ENCODE results near the gene BRIP1. TPM values are rescaled to one million over a fixed set of nuclear protein-coding genes. Genes with fewer than 3 reads are reported as not detected.

The BRIP1 gene
- total RNA-seq, 2 experiments from 2014 or later: 12.0 to 12.9 TPM

- CTCF ChIA-PET: interaction anchor here (1.1 kb wide), 1 partner anchor 78 kb away, joined by 3 read pairs; no protein-coding TSS in a partner anchor
- H3K4me3 Mint-ChIP-seq: no peak overlapping the region
- DNase-seq: no peak
- peaks cover 16% of the 10 kb centered on the region for H3K9me3 Mint-ChIP-seq
- H3K4me1 Mint-ChIP-seq (ENCODE audit: low read depth): no peaks in the 10 kb centered on the region
- H3K36me3 Mint-ChIP-seq (ENCODE audit: low read depth): peaks cover 26% of the 10 kb centered on the region
- intact Hi-C loops (cut with micrococcal nuclease): no loop called here
- H3K27me3 Mint-ChIP-seq (ENCODE audit: low read depth): no peaks in the 10 kb centered on the region
- H3K27ac Mint-ChIP-seq: no peak overlapping the region
These were observed 150.3 kb downstream of the BRIP1 start for GRCh38 chr17:61713035-61713434.

- no peaks in the 10 kb centered on the region for H3K4me1 Mint-ChIP-seq (ENCODE audit: low read depth)
- no peaks in the 10 kb centered on the region for H3K27me3 Mint-ChIP-seq (ENCODE audit: low read depth)
- no peak overlapping the region for H3K27ac Mint-ChIP-seq
- H3K36me3 Mint-ChIP-seq (ENCODE audit: low read depth): peaks cover 27% of the 10 kb centered on the region
- CTCF ChIA-PET: no interaction called here
- intact Hi-C loops (cut with micrococcal nuclease): no loop called here
- no peak overlapping the region for H3K4me3 Mint-ChIP-seq
- H3K9me3 Mint-ChIP-seq: no peaks in the 10 kb centered on the region
- DNase-seq: no peak
These were observed 152.8 kb downstream of the BRIP1 start for GRCh38 chr17:61710546-61710945.

GRCh38 chr17:61709567-61709966 is 153.8 kb downstream of the BRIP1 start:
- no peak overlapping the region for H3K4me3 Mint-ChIP-seq
- H3K27ac Mint-ChIP-seq: no peak overlapping the region
- H3K27me3 Mint-ChIP-seq (ENCODE audit: low read depth): no peaks in the 10 kb centered on the region
- peaks cover 26% of the 10 kb centered on the region for H3K36me3 Mint-ChIP-seq (ENCODE audit: low read depth)
- peaks cover 3% of the 10 kb centered on the region for H3K9me3 Mint-ChIP-seq
- no peak for DNase-seq
- no peaks in the 10 kb centered on the region for H3K4me1 Mint-ChIP-seq (ENCODE audit: low read depth)
- intact Hi-C loops (cut with micrococcal nuclease): no loop called here
- CTCF ChIA-PET: interaction anchor here (0.6 kb wide), 1 partner anchor 65 kb away, joined by 3 read pairs; no protein-coding TSS in a partner anchor

GRCh38 chr17:61704935-61705449 is 158.3 kb downstream of the BRIP1 start:
- CTCF ChIA-PET: interaction anchor here (0.7 kb wide), 1 partner anchor 1479 kb away, joined by 3 read pairs; no protein-coding TSS in a partner anchor
- no peak overlapping the region for H3K27ac Mint-ChIP-seq
- no peaks in the 10 kb centered on the region for H3K27me3 Mint-ChIP-seq (ENCODE audit: low read depth)
- intact Hi-C loops (cut with micrococcal nuclease): no loop called here
- peaks cover 34% of the 10 kb centered on the region for H3K9me3 Mint-ChIP-seq
- peaks cover 29% of the 10 kb centered on the region for H3K36me3 Mint-ChIP-seq (ENCODE audit: low read depth)
- H3K4me3 Mint-ChIP-seq: no peak overlapping the region
- no peaks in the 10 kb centered on the region for H3K4me1 Mint-ChIP-seq (ENCODE audit: low read depth)
- no peak for DNase-seq

- Mint-ChIP-seq H3K36me3 (ENCODE audit: low read depth) (peaks cover 24% of the 10 kb centered on the region), H3K27me3 (ENCODE audit: low read depth) (no peaks in the 10 kb centered on the region), H3K4me1 (ENCODE audit: low read depth) (no peaks in the 10 kb centered on the region), H3K9me3 (peaks cover 51% of the 10 kb centered on the region), H3K4me3 (no peak overlapping the region), H3K27ac (no peak overlapping the region)
- no peak for DNase-seq
- CTCF ChIA-PET: no interaction called here
- intact Hi-C loops (cut with micrococcal nuclease): no loop called here
These were observed 160.9 kb downstream of the BRIP1 start for GRCh38 chr17:61702450-61702849.

GRCh38 chr17:61701978-61702377 is 161.3 kb downstream of the BRIP1 start:
- intact Hi-C loops (cut with micrococcal nuclease): no loop called here
- Mint-ChIP-seq H3K27me3 (ENCODE audit: low read depth) (no peaks in the 10 kb centered on the region), H3K4me3 (no peak overlapping the region), H3K27ac (no peak overlapping the region), H3K36me3 (ENCODE audit: low read depth) (peaks cover 24% of the 10 kb centered on the region), H3K4me1 (ENCODE audit: low read depth) (no peaks in the 10 kb centered on the region), H3K9me3 (peaks cover 51% of the 10 kb centered on the region)
- DNase-seq: no peak
- CTCF ChIA-PET: no interaction called here

GRCh38 chr17:61701334-61701733 is 162.0 kb downstream of the BRIP1 start:
- DNase-seq: no peak
- no peak overlapping the region for H3K4me3 Mint-ChIP-seq
- CTCF ChIA-PET: no interaction called here
- peaks cover 51% of the 10 kb centered on the region for H3K9me3 Mint-ChIP-seq
- no peak overlapping the region for H3K27ac Mint-ChIP-seq
- H3K36me3 Mint-ChIP-seq (ENCODE audit: low read depth): peaks cover 24% of the 10 kb centered on the region
- H3K27me3 Mint-ChIP-seq (ENCODE audit: low read depth): no peaks in the 10 kb centered on the region
- intact Hi-C loops (cut with micrococcal nuclease): no loop called here
- H3K4me1 Mint-ChIP-seq (ENCODE audit: low read depth): no peaks in the 10 kb centered on the region

DNA sequence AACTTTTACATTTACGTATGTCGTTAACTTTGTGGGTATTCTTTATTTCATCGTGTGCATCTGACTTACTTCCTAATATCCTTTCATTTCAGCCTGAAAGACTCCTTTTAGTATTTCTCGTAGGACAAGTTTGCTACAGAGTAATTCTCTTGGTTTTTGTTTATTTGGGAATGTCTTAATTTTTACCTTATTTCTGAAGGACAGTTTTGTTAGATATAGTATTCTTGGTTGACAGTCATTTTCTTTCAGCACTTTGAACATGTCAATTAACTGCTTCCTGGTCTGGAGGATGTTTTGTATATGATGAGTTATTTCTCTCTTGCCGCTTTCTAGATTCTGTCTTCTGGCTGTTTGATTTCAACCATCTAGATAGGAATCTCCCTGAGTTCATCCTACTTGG is 163.1 kb downstream of the BRIP1 start:
- CTCF ChIA-PET: no interaction called here
- no peaks in the 10 kb centered on the region for H3K4me1 Mint-ChIP-seq (ENCODE audit: low read depth)
- H3K4me3 Mint-ChIP-seq: no peak overlapping the region
- DNase-seq: no peak
- H3K36me3 Mint-ChIP-seq (ENCODE audit: low read depth): peaks cover 24% of the 10 kb centered on the region
- H3K27me3 Mint-ChIP-seq (ENCODE audit: low read depth): no peaks in the 10 kb centered on the region
- H3K27ac Mint-ChIP-seq: no peak overlapping the region
- intact Hi-C loops (cut with micrococcal nuclease): no loop called here
- H3K9me3 Mint-ChIP-seq: peaks cover 53% of the 10 kb centered on the region

DNA sequence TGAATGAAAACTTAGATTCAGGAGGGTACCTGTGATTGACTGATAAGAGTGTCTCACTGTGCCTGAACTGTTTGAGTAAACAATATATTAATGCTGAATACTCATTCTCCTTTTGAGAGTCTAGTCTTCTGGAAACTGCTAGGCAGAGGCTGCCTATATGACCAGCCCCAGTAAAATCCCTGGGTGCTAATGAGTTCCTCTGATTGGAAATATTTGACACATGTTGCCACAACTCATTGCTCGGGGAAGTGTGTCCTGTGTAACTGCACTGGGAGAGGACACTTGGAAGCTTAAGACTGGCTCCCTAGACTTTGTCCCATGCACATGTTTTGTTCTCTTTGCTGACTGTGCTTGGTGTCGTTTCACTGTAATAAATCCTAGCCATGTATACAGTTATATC is 163.6 kb downstream of the BRIP1 start:
- intact Hi-C loops (cut with micrococcal nuclease): no loop called here
- no peak overlapping the region for H3K27ac Mint-ChIP-seq
- H3K27me3 Mint-ChIP-seq (ENCODE audit: low read depth): no peaks in the 10 kb centered on the region
- CTCF ChIA-PET: no interaction called here
- H3K36me3 Mint-ChIP-seq (ENCODE audit: low read depth): peaks cover 24% of the 10 kb centered on the region
- H3K4me3 Mint-ChIP-seq: no peak overlapping the region
- peaks cover 50% of the 10 kb centered on the region for H3K9me3 Mint-ChIP-seq
- H3K4me1 Mint-ChIP-seq (ENCODE audit: low read depth): no peaks in the 10 kb centered on the region
- DNase-seq: no peak

GRCh38 chr17:61699032-61699431 is 164.3 kb downstream of the BRIP1 start:
- intact Hi-C loops (cut with micrococcal nuclease): no loop called here

DNA sequence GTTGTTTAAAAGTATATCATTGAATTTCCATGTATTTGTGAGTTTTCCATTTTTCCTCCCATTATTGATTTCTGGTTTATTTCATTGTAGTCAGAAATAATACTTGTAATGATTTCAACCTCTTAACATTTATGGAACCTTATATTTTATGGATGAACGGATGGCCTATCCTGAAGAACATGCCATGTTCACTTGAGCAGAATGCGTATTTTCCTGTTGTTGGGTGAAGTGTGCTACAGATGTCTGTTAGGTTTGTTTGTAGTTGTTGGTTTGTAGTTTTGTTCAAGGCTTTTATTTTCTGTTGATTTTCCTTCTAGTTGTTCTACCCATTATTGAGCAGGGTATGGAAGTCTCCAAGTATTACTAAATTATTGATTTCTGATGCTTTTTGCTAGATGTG is 165.1 kb downstream of the BRIP1 start:
- Mint-ChIP-seq H3K36me3 (ENCODE audit: low read depth) (peaks cover 24% of the 10 kb centered on the region), H3K27me3 (ENCODE audit: low read depth) (no peaks in the 10 kb centered on the region), H3K9me3 (peaks cover 46% of the 10 kb centered on the region), H3K27ac (no peak overlapping the region), H3K4me3 (no peak overlapping the region), H3K4me1 (ENCODE audit: low read depth) (no peaks in the 10 kb centered on the region)
- intact Hi-C loops (cut with micrococcal nuclease): no loop called here
- no peak for DNase-seq
- CTCF ChIA-PET: interaction anchor here (0.6 kb wide), 1 partner anchor 11 kb away, joined by 3 read pairs; no protein-coding TSS in a partner anchor

More at GRCh38 chr17:61699032-61699431, 164.3 kb downstream of the BRIP1 start:
- Mint-ChIP-seq H3K36me3 (ENCODE audit: low read depth) (peaks cover 24% of the 10 kb centered on the region), H3K27ac (no peak overlapping the region), H3K4me1 (ENCODE audit: low read depth) (no peaks in the 10 kb centered on the region), H3K27me3 (ENCODE audit: low read depth) (no peaks in the 10 kb centered on the region), H3K9me3 (peaks cover 50% of the 10 kb centered on the region), H3K4me3 (no peak overlapping the region)
- CTCF ChIA-PET: interaction anchor here (0.6 kb wide), 1 partner anchor 12 kb away, joined by 3 read pairs; no protein-coding TSS in a partner anchor
- DNase-seq: no peak

DNA sequence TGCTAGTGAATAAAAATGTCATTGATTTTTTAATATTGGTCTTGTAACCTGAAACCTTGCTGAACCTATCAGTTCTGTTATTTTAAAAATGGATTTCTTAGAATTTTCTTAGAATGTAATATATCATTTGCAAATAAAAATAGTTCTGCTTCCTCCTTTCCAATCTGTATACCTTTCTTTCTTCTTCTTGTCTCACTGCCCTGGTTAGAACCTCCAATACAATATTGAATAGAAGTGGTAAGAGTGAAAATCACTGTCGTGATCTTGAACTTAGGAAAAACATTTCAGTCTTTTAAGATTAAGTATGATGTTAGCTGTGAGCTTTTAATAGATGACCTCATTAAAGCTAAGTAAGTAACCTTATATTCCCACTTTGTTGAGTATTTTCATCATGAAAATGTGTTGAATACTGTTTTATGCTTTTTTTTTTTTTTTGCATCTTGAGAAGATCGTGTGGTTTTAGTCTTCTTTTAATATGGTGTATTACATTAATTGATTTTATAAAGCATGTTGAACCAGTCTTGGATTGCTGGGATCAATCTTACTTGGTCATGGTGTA is 167.5 kb downstream of the BRIP1 start:
- DNase-seq: no peak
- intact Hi-C loops (cut with micrococcal nuclease): no loop called here
- CTCF ChIA-PET: interaction anchor here (0.6 kb wide), 1 partner anchor 515 kb away, joined by 5 read pairs; no protein-coding TSS in a partner anchor
- no peaks in the 10 kb centered on the region for H3K4me1 Mint-ChIP-seq (ENCODE audit: low read depth)
- H3K9me3 Mint-ChIP-seq: peaks cover 26% of the 10 kb centered on the region
- no peaks in the 10 kb centered on the region for H3K27me3 Mint-ChIP-seq (ENCODE audit: low read depth)
- no peak overlapping the region for H3K4me3 Mint-ChIP-seq
- no peak overlapping the region for H3K27ac Mint-ChIP-seq
- peaks cover 16% of the 10 kb centered on the region for H3K36me3 Mint-ChIP-seq (ENCODE audit: low read depth)

DNA sequence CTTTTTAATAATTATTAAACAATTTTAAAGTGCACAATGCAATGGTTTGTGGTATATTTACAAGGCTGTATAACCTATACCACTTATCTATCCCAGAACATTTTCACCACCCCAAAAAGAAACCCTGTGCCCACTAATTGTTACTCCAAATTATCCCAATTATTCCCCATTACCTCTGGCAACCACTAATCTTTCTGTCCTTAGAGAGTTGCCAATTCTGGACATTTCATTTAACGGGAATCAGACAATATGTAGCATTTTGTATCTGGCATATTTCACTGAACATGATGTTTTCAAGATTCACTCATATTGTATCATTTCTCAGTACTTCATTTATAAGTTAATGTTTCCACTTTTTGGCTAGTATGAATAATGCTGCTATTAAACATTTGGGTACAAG is 169.2 kb downstream of the BRIP1 start:
- intact Hi-C loops (cut with micrococcal nuclease): no loop called here
- CTCF ChIA-PET: no interaction called here
- H3K4me1 Mint-ChIP-seq (ENCODE audit: low read depth): no peaks in the 10 kb centered on the region
- H3K4me3 Mint-ChIP-seq: no peak overlapping the region
- no peaks in the 10 kb centered on the region for H3K27me3 Mint-ChIP-seq (ENCODE audit: low read depth)
- peaks cover 11% of the 10 kb centered on the region for H3K9me3 Mint-ChIP-seq
- no peak overlapping the region for H3K27ac Mint-ChIP-seq
- peaks cover 18% of the 10 kb centered on the region for H3K36me3 Mint-ChIP-seq (ENCODE audit: low read depth)
- no peak for DNase-seq

Measured in activated naive CD4-positive, alpha-beta T cell treated with anti-CD3 and anti-CD28 coated beads for 36 hours (primary cell).